ENCODE results near the gene CDK19.

DNA sequence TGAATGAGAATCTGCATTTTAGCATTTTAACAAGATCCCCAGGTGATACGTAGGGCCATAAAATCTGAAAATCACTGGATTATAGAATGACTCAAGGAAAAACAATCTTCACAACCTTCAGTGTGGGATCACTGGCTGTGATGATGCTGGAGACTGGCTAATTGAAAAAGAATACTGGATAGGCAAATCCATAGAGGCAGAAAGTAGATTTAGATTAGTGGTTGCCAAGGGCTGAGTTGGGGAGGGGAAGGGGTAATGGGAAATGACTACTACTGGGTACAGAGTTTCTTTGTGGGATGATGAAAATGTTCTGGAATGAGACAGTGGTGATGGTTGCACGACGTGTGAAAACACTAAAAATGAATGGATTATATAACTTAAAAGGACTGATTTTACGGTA is 84.1 kb downstream of the CDK19 start:
- TF ChIP-seq POLR2A (IDR thresholded peaks at IDR 0.05) (no peak), CTCF (IDR thresholded peaks at IDR 0.05) (no peak)

Measured in adrenal gland (tissue), 5 donors.